Measurements from ENCODE around the gene DISP3.

Gene DISP3

DNA sequence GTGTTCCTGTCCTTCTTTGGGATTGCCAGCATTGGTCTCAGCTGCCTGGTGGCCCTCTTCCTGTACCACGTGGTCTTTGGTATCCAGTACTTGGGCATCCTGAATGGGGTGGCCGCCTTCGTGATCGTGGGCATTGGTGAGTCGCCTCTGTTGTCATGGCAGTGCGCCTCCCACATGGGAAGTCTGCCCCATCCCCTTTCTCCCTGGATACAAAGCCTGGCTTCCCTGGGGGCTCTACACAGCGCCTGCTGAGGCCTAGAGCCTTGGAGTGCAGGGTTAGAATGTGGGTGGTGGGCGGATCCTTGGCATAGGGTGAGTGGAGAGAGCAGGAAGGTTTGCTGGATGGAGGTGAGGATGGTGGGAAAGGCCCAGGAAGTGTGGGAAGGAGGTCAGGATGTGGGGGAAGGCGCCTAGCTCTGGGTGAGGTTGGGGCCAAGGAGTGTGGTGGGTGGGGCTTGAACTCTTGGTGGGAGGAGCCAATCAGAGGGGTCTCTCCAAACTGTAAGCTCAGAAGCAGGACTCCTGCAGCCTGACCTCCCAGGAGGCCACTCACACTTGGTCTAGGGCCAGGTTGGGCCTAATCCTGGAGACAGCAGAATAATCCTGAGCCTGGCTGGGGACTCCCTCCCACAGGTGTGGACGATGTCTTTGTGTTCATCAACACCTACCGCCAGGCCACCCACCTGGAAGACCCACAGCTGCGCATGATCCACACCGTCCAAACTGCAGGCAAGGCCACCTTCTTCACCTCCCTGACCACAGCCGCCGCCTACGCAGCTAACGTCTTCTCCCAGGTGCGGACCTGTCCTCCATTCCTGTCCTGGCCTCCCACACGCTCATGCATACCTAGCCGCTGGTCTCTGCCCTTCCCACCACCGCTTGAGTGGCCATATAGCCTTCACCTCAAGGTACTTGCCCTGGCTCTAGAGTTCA is 36.7 kb downstream of the DISP3 start:
- TF ChIP-seq, protein P1, sequence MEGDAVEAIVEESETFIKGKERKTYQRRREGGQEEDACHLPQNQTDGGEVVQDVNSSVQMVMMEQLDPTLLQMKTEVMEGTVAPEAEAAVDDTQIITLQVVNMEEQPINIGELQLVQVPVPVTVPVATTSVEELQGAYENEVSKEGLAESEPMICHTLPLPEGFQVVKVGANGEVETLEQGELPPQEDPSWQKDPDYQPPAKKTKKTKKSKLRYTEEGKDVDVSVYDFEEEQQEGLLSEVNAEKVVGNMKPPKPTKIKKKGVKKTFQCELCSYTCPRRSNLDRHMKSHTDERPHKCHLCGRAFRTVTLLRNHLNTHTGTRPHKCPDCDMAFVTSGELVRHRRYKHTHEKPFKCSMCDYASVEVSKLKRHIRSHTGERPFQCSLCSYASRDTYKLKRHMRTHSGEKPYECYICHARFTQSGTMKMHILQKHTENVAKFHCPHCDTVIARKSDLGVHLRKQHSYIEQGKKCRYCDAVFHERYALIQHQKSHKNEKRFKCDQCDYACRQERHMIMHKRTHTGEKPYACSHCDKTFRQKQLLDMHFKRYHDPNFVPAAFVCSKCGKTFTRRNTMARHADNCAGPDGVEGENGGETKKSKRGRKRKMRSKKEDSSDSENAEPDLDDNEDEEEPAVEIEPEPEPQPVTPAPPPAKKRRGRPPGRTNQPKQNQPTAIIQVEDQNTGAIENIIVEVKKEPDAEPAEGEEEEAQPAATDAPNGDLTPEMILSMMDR (IDR thresholded peaks at IDR 0.05; ENCODE audit: insufficient read depth, low read length, poor library complexity, severe bottlenecking): no peak
- Histone ChIP-seq H3K36me3 (ENCODE audit: control insufficient read depth, insufficient read depth, low read length) (no peaks in the 10 kb centered on the region), H3K27me3 (replicated peaks; ENCODE audit: control insufficient read depth, insufficient read depth, low read length) (no peaks in the 10 kb centered on the region; the same call in 1 of the 2 replicates), H3K4me3 (replicated peaks; ENCODE audit: low read depth, low read length) (no peak overlapping the region)
- no peak for DNase-seq (ENCODE audit: extremely low read depth, insufficient read length)

DNA sequence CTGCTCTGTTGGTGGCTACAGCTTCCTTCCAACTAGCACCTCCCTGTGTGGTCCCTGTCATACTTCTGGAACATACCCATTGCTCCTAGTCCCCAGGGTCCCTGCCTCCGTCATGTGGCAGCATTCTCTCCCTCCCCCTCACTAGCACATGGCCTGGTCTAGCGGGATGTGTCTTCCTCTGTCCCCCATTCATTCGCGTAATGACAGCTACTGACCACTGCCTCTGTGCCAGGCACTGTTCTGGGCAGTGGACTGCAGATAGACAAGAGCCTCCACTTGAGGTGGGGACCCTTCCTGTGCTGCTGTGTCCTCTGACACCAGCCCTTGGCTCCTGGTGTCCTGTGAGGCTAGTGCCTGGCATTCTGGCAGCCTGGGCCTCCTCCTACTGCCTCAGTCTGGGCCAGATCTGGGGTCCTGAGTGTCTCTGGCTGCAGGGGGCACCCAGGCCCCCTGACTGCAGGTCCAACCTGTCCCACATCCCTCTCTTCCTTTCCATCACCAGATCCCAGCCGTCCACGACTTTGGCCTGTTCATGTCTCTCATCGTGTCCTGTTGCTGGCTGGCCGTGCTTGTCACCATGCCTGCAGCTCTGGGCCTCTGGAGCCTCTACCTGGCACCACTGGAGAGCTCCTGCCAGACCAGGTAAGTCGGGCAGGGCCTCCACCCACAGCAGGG is 38.1 kb downstream of the DISP3 start:
- DNase-seq (ENCODE audit: extremely low read depth, insufficient read length): no peak
- Histone ChIP-seq H3K4me3 (replicated peaks; ENCODE audit: low read depth, low read length) (no peak overlapping the region), H3K36me3 (ENCODE audit: control insufficient read depth, insufficient read depth, low read length) (no peaks in the 10 kb centered on the region), H3K27me3 (replicated peaks; ENCODE audit: control insufficient read depth, insufficient read depth, low read length) (no peaks in the 10 kb centered on the region; the same call in 1 of the 2 replicates)
- TF ChIP-seq, protein P1 (IDR thresholded peaks at IDR 0.05; ENCODE audit: insufficient read depth, low read length, poor library complexity, severe bottlenecking): no peak

DNA sequence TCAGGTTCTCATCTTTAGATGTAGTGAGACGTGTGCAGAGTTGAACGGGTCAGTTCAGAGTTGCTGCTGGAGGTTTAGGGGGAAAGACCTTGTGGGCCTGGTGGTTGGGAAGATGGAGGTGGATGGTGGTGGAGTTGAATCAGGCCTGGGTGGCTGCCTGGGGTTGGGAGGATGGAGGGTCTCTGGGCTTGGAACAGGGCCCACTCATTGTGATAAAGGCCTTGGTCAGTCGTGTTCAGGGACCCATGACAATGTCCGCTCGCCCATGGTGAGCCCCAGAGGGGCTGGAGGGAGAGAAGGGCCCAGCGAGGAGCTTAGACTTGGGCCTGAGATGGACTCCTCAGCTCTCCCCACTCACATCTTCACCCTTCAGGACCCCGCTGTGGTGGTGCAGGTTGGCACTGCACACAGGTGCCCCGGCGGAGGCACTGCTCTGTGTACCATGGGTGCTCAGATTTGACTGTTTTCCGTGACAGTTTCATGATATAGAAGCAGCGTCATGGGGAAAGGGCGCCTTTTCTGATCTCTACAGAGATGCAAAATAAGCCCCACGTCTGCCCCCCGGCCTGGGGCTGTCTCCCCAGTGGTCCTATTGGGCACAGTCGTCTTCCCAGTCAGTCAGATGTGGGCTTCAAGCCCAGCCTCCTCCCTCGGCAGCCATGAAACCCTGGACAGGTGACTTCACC is 39.2 kb downstream of the DISP3 start:
- TF ChIP-seq, protein P1 (IDR thresholded peaks at IDR 0.05; ENCODE audit: insufficient read depth, low read length, poor library complexity, severe bottlenecking): no peak
- H3K36me3 ChIP-seq (ENCODE audit: control insufficient read depth, insufficient read depth, low read length): no peaks in the 10 kb centered on the region
- DNase-seq (ENCODE audit: extremely low read depth, insufficient read length): no peak

DNA sequence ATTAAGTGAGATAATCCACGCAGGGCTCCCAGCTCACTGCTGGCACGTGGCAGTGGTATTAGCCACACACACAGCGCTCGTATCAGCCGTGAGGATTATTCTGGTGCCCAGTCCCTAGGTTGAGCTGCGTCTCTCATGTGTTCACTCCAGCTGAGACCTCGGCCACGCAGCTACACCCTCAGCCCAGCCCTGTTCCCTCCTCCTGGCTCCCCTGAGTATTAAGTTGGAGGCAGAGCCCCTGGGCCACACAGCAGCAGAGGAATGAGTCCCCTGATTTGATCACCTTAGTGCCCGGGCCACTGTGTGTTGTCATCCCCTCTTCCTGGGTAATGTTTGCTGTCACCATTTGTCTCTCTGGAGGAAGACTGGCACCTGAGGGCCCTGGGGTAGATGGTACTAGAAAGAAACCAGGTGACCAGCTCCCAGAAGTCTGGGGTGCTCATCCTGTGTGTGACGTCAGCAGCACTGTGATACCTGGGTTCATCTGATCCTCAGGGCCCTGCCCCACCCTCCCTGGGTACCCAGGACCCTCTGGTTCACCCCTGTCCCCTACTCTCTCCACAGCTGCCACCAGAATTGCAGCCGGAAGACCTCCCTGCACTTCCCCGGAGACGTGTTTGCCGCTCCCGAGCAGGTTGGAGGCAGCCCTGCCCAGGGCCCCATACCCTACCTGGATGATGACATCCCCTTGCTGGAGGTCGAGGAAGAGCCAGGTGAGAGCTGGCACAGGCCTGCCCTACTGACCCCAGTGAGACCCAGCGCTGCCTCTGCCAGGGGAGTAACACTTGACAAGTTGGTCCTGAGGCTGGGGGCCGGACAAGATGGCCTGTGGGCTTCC is 40.1 kb downstream of the DISP3 start:
- H3K36me3 ChIP-seq (ENCODE audit: control insufficient read depth, insufficient read depth, low read length): no peaks in the 10 kb centered on the region
- no peaks in the 10 kb centered on the region; the same call in 1 of the 2 replicates for H3K27me3 ChIP-seq (replicated peaks; ENCODE audit: control insufficient read depth, insufficient read depth, low read length)
- TF ChIP-seq, protein P1 (IDR thresholded peaks at IDR 0.05; ENCODE audit: insufficient read depth, low read length, poor library complexity, severe bottlenecking): no peak
- no peak for DNase-seq (ENCODE audit: extremely low read depth, insufficient read length)
- H3K4me3 ChIP-seq (replicated peaks; ENCODE audit: low read depth, low read length): no peak overlapping the region

More for the DNA sequence above, 39.2 kb downstream of the DISP3 start:
- Histone ChIP-seq H3K27me3 (replicated peaks; ENCODE audit: control insufficient read depth, insufficient read depth, low read length) (no peaks in the 10 kb centered on the region; the same call in 1 of the 2 replicates), H3K4me3 (replicated peaks; ENCODE audit: low read depth, low read length) (no peak overlapping the region)

DNA sequence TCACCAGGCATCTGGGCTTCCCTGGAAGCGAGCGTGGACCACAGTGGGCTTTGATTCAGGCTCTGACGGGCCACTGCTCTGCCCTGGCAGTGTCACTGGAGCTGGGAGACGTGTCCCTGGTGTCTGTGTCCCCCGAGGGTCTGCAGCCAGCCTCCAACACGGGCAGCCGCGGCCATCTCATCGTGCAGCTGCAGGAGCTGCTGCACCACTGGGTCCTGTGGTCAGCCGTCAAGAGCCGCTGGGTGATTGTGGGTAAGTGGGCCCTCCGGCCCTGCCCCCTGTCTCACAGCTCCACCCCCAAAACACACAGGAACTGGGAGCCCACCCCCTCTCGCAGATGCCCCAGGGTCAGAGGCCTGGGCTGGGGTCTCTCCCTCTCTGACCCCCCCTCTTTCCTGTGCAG is 40.7 kb downstream of the DISP3 start:
- TF ChIP-seq, protein P1 (IDR thresholded peaks at IDR 0.05; ENCODE audit: insufficient read depth, low read length, poor library complexity, severe bottlenecking): no peak
- H3K27me3 ChIP-seq (replicated peaks; ENCODE audit: control insufficient read depth, insufficient read depth, low read length): no peaks in the 10 kb centered on the region; the same call in 1 of the 2 replicates
- H3K4me3 ChIP-seq (replicated peaks; ENCODE audit: low read depth, low read length): no peak overlapping the region
- H3K36me3 ChIP-seq (ENCODE audit: control insufficient read depth, insufficient read depth, low read length): no peaks in the 10 kb centered on the region
- DNase-seq (ENCODE audit: extremely low read depth, insufficient read length): no peak
